Hepatocyte (in vitro differentiated cells): Measurements from ENCODE around the gene SGCG.

Source experiments
- CTCF ChIP-seq: fragments of 200-600 bp; sonication (generic); IDR thresholded peaks from 2 replicates; pipeline ENCODE4 v1.5.1; 2016; ENCODE audit warnings: antibody characterized with exemption, mild to moderate bottlenecking; ENCODE audit not compliant: poor library complexity
- EZH2 ChIP-seq: fragments of 200-600 bp; sonication (generic); IDR thresholded peaks from 2 replicates; pipeline ENCODE4 v1.6.1; 2016; ENCODE audit warnings: antibody characterized with exemption, mild to moderate bottlenecking, borderline replicate concordance
- EZH2phosphoT487 ChIP-seq: fragments of 200-600 bp; sonication (generic); IDR thresholded peaks from one replicate; pipeline ENCODE4 v1.6.1; 2018; ENCODE audit warnings: antibody characterized with exemption, mild to moderate bottlenecking, low read depth, moderate library complexity; ENCODE audit not compliant: unreplicated experiment, severe bottlenecking

DNA sequence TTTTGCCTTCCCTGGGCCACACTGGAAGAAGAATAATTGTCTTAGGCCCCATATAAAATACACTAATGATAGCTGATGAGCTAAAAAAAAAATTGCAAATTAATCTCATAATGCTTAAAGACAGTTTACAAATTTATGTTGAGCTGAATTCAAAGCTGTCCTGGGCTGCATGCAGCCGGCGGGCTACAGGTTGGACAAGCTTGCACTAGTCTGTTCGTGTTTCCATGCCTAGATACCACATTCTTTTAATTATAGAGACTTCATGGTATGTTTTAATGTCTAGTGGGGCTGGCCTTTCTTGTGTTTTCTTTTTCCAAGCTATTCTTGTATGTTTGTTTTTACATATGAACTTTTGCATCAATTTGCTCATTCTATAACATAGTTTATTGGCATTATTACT, 90.6 kb downstream of the SGCG start:
- no peak for TF ChIP-seq CTCF
- no peak for TF ChIP-seq EZH2
- no peak for TF ChIP-seq EZH2phosphoT487
